CD14-positive monocyte (primary cell): ENCODE data around the gene AZIN2. TPM values are rescaled to one million over a fixed set of nuclear protein-coding genes. Genes with fewer than 3 reads are reported as not detected.

Source experiments
- DNase-seq, 3 donors: peaks; one replicate each; pipeline ENCODE4 v3.0.0-alpha.2; 2011 to 2022
- H2AFZ ChIP-seq: 2 replicates; pipeline ENCODE4 v1.6.0; 2012; ENCODE audit warnings: mild to moderate bottlenecking, low read depth, low read length, inconsistent platforms; ENCODE audit not compliant: insufficient read depth, poor library complexity, severe bottlenecking
- H3K27ac ChIP-seq, 2 donors: 1 replicate in 1 of 2; 2 replicates in 1 of 2; pipeline ENCODE4 v1.5.1; 2012 to 2013; ENCODE audit warnings: low read length in 2 of 2, control low read depth in 1 of 2, inconsistent platforms in 1 of 2, low read depth in 1 of 2, mild to moderate bottlenecking in 1 of 2
- H3K27me3 ChIP-seq, 2 donors: one replicate each; pipeline versions ENCODE4 v1.6.0 to v1.6.1; 2011 to 2013; ENCODE audit warnings: low read length in 2 of 2; ENCODE audit not compliant: control insufficient read depth in 2 of 2, insufficient read depth in 2 of 2
- H3K36me3 ChIP-seq, 2 donors: replicated peaks in 1 of 2; 1 replicate in 1 of 2; 2 replicates in 1 of 2; pipeline versions ENCODE4 v1.5.1 to v1.6.1; 2012 to 2013; ENCODE audit warnings: low read length in 2 of 2, control low read depth in 1 of 2, inconsistent platforms in 1 of 2, mild to moderate bottlenecking in 1 of 2; ENCODE audit not compliant: insufficient read depth in 2 of 2, control insufficient read depth in 1 of 2
- H3K4me1 ChIP-seq, 2 donors: 1 replicate in 1 of 2; 2 replicates in 1 of 2; pipeline versions ENCODE4 v1.5.1 to v1.6.1; 2012 to 2013; ENCODE audit warnings: low read length in 2 of 2, control low read depth in 1 of 2, inconsistent platforms in 1 of 2, mild to moderate bottlenecking in 1 of 2, moderate library complexity in 1 of 2; ENCODE audit not compliant: insufficient read depth in 2 of 2, control insufficient read depth in 1 of 2
- H3K4me2 ChIP-seq: replicated peaks from 2 replicates; pipeline ENCODE3; 2012; ENCODE audit warnings: low read length, moderate library complexity, mild to moderate bottlenecking; ENCODE audit not compliant: poor library complexity, severe bottlenecking; ENCODE audit errors: extremely low read depth
- H3K4me3 ChIP-seq, 3 experiments: fragments of 200-600 bp in 1 of 3; sonication (generic) in 1 of 3; replicated peaks in 1 of 3; 1 replicate in 2 of 3; 2 replicates in 1 of 3; pipeline ENCODE4 v1.5.1; 2011 to 2013; ENCODE audit warnings: low read length in 3 of 3, mild to moderate bottlenecking in 3 of 3, control low read depth in 2 of 3, low read depth in 2 of 3, inconsistent platforms in 1 of 3, moderate library complexity in 1 of 3
- H3K79me2 ChIP-seq: 2 replicates; pipeline ENCODE4 v1.6.0; 2012; ENCODE audit warnings: mild to moderate bottlenecking, control low read depth, inconsistent platforms, low read length, moderate library complexity; ENCODE audit not compliant: insufficient read depth
- H3K9ac ChIP-seq: 2 replicates; pipeline ENCODE4 v1.6.0; 2017; ENCODE audit warnings: low read length, mild to moderate bottlenecking; ENCODE audit not compliant: insufficient read depth, poor library complexity, severe bottlenecking
- H3K9me3 ChIP-seq, 2 donors: replicated peaks in 1 of 2; 1 replicate in 1 of 2; 2 replicates in 1 of 2; pipeline versions ENCODE4 v1.5.1 to v1.6.1; 2012 to 2013; ENCODE audit warnings: low read length in 2 of 2, control low read depth in 1 of 2; ENCODE audit not compliant: control insufficient read depth in 1 of 2, insufficient read depth in 1 of 2
- H4K20me1 ChIP-seq: 2 replicates; pipeline ENCODE4 v1.6.0; 2012; ENCODE audit warnings: mild to moderate bottlenecking, low read length, control low read depth, moderate library complexity; ENCODE audit not compliant: insufficient read depth
- H3K27ac Mint-ChIP-seq, 7 donors: one replicate each; pipeline ENCODE4 v1.8.0; 2020; ENCODE audit warnings: mild to moderate bottlenecking in 7 of 7, mixed read lengths in 7 of 7, moderate library complexity in 6 of 7, inconsistent platforms in 2 of 7
- H3K27me3 Mint-ChIP-seq, 3 donors: one replicate each; pipeline ENCODE4 v1.8.0; 2021 to 2022; ENCODE audit warnings: low read depth in 3 of 3, mild to moderate bottlenecking in 3 of 3, mixed read lengths in 3 of 3, moderate library complexity in 3 of 3, inconsistent platforms in 1 of 3
- H3K36me3 Mint-ChIP-seq, 2 donors: one replicate each; pipeline ENCODE4 v1.8.0; 2020; ENCODE audit warnings: mixed read lengths in 2 of 2, inconsistent platforms in 1 of 2, mild to moderate bottlenecking in 1 of 2
- H3K4me1 Mint-ChIP-seq: one replicate; pipeline ENCODE4 v1.8.0; 2020; ENCODE audit warnings: mild to moderate bottlenecking, mixed read lengths
- H3K4me3 Mint-ChIP-seq, 2 donors: one replicate each; pipeline ENCODE4 v1.8.0; 2020; ENCODE audit warnings: mild to moderate bottlenecking in 2 of 2, mixed read lengths in 2 of 2, moderate library complexity in 1 of 2
- H3K9me3 Mint-ChIP-seq, 7 donors: one replicate each; pipeline ENCODE4 v1.8.0; 2020 to 2022; ENCODE audit warnings: mixed read lengths in 7 of 7, mild to moderate bottlenecking in 6 of 7, moderate library complexity in 6 of 7, inconsistent platforms in 2 of 7
- CTCF ChIP-seq: fragments of 200-600 bp; IDR thresholded peaks from one replicate; pipeline ENCODE4 v1.8.0; 2022; ENCODE audit warnings: antibody characterized with exemption, mild to moderate bottlenecking
- WGBS: methylation state at CpG from one replicate; pipeline ENCODE4 v1.1.5; 2013; ENCODE audit warnings: missing lambda C conversion rate; ENCODE audit not compliant: insufficient coverage; 5-methylcytosine and 5-hydroxymethylcytosine counted together
- intact Hi-C, 2 donors: fragments of 100-400 bp; cut with micrococcal nuclease; formaldehyde crosslinking; loops; one replicate each; pipeline versions ENCODE4 v1.15.0 to v1.15.1; 2023
- polyA plus RNA-seq, 3 donors: library from polyadenylated mRNA; depleted of rRNA in 1 of 3; unstranded in 2 of 3; stranded (reverse) in 1 of 3; fragments of 300-500 nt in 2 of 3; fragments of >200 nt in 1 of 3; fragmentation: Illumina TruSeq in 2 of 3; gene quantifications; 1 replicate in 2 of 3; 2 replicates in 1 of 3; pipeline ENCODE4 v1.2.3, GENCODE V29; 2012 to 2021

The AZIN2 gene
- polyA plus RNA-seq, 3 donors, result 0.03 to 0.89 TPM; not detected in 1

GRCh38 chr1:33163621-33164519 lies 82.9 kb downstream of the AZIN2 start:
- no peak for TF ChIP-seq CTCF
- H3K79me2 ChIP-seq, result no peaks in the 10 kb centered on the region
- no peaks in the 10 kb centered on the region for H3K9me3 ChIP-seq
- H3K9ac ChIP-seq, result no peak overlapping the region
- H3K4me3 Mint-ChIP-seq, result no peak overlapping the region
- 83% methylated on average over 7 of the region's 14 CpGs for WGBS
- H3K9me3 Mint-ChIP-seq, result no peaks in the 10 kb centered on the region
- H3K36me3 ChIP-seq, result peaks cover 5 to 15% of the 10 kb centered on the region in 2 donors
- no peak overlapping the region for H3K27ac ChIP-seq
- no peaks in the 10 kb centered on the region for H4K20me1 ChIP-seq
- H3K4me1 Mint-ChIP-seq, result peaks cover 5% of the 10 kb centered on the region
- H2AFZ ChIP-seq, result no peak overlapping the region
- H3K36me3 Mint-ChIP-seq, result peaks cover 33% of the 10 kb centered on the region in 2 donors
- no peak overlapping the region for H3K4me3 ChIP-seq
- no peak overlapping the region for H3K4me2 ChIP-seq
- DNase-seq, result no peak
- intact Hi-C loops, result no loop called here
- H3K27ac Mint-ChIP-seq, result no peak overlapping the region
- H3K27me3 ChIP-seq, result no peaks in the 10 kb centered on the region
- H3K4me1 ChIP-seq, result no peaks in the 10 kb centered on the region
- H3K27me3 Mint-ChIP-seq, result peaks cover 4 to 11% (median 8%) of the 10 kb centered on the region in 3 donors

DNA sequence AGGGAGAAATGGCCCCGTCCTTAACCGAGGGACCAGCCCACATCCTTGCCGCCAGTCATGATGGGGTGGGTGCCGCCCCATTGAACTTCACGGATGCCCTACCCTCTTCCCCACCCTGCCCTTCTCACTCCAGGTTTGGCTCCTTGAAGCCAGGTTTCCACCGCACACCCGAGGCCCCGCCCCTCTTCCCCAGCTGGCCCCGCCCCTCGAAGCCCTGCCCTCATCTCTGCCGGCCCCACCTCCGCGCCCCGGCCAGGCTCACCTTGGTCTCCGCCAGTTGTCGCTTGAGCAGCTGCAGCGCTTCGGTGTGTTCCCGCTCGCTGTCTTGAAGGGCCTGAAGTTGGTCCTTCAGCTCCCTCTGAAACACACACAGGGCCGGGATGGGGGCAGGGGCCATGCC lies 84.3 kb downstream of the AZIN2 start:
- no peak overlapping the region for H3K4me3 Mint-ChIP-seq
- H3K36me3 ChIP-seq, result peaks cover 0 to 8% of the 10 kb centered on the region in 2 donors
- TF ChIP-seq CTCF, result no peak
- no peak overlapping the region for H3K27ac ChIP-seq
- H3K4me1 Mint-ChIP-seq, result peaks cover 5% of the 10 kb centered on the region
- peaks cover 6% of the 10 kb centered on the region for H4K20me1 ChIP-seq
- H3K27ac Mint-ChIP-seq, result no peak overlapping the region
- WGBS, result 92% methylated on average over 19 of the region's 21 CpGs
- H3K27me3 Mint-ChIP-seq, result peaks cover 4 to 9% (median 8%) of the 10 kb centered on the region in 3 donors
- H3K79me2 ChIP-seq, result no peaks in the 10 kb centered on the region
- no peak overlapping the region for H2AFZ ChIP-seq
- H3K9me3 ChIP-seq, result no peaks in the 10 kb centered on the region
- H3K4me2 ChIP-seq, result no peak overlapping the region
- no peaks in the 10 kb centered on the region for H3K4me1 ChIP-seq
- peaks cover 24 to 25% of the 10 kb centered on the region in 2 donors for H3K36me3 Mint-ChIP-seq
- DNase-seq, result no peak
- intact Hi-C loops, result no loop called here
- H3K9me3 Mint-ChIP-seq, result no peaks in the 10 kb centered on the region
- H3K27me3 ChIP-seq, result no peaks in the 10 kb centered on the region
- H3K4me3 ChIP-seq, result no peak overlapping the region
- H3K9ac ChIP-seq, result no peak overlapping the region
